Measurements from ENCODE around the gene TMEM184A. TPM values are rescaled to one million over a fixed set of nuclear protein-coding genes. Genes with fewer than 3 reads are reported as not detected.

TMEM184A gene
- total and polyA plus RNA-seq, 2 of the 13 experiments (the other 11 are each of a cell fraction or from before 2014, with no cell fraction given), result 9.5 to 20.4 TPM

GRCh38 chr7:1555813-1556543, at the start of gene TMEM184A (continued):
- peak; percentile 71 for TF ChIP-seq ZNF563 (CRISPR knock-in tag; IDR thresholded peaks at IDR 0.05)
- no peak for TF ChIP-seq ZBTB44 (CRISPR knock-in tag; IDR thresholded peaks at IDR 0.05)
- TF ChIP-seq ZFP82 (CRISPR knock-in tag; IDR thresholded peaks at IDR 0.05; ENCODE audit: borderline replicate concordance), result no peak
- TF ChIP-seq PCBP1 (IDR thresholded peaks at IDR 0.05; ENCODE audit: borderline replicate concordance, low read depth, low read length), result peak; percentile 58; the same call in 1 of the 2 replicates
- peak; percentile 77 for TF ChIP-seq ZNF407 (CRISPR knock-in tag; IDR thresholded peaks at IDR 0.05; ENCODE audit: not compliant biosample characterization)
- peak; percentile 81 for TF ChIP-seq ZNF160 (CRISPR knock-in tag; IDR thresholded peaks at IDR 0.05)
- peak; percentile 84 for TF ChIP-seq HOXA3 (CRISPR knock-in tag; IDR thresholded peaks at IDR 0.05)
- TF ChIP-seq PRDM10 (CRISPR knock-in tag; IDR thresholded peaks at IDR 0.05; ENCODE audit: low read depth), result no peak
- peak; percentile 87; the same call in 1 of the 2 replicates for TF ChIP-seq THAP8 (CRISPR knock-in tag; IDR thresholded peaks at IDR 0.05; ENCODE audit: borderline replicate concordance)
- TF ChIP-seq PCBP2 (optimal IDR thresholded peaks at IDR 0.05; ENCODE audit: low read depth, low read length, poor library complexity, severe bottlenecking), result no peak
- peak; percentile 88; the same call in 1 of the 2 replicates for TF ChIP-seq ARNTL (CRISPR knock-in tag; IDR thresholded peaks at IDR 0.05)
- no peak for TF ChIP-seq REL (CRISPR knock-in tag; conservative IDR thresholded peaks at IDR 0.05)

Measured in HepG2 (cell line).